CD14-positive monocyte (primary cell): ENCODE data around the gene ASTN2. TPM values are rescaled to one million over a fixed set of nuclear protein-coding genes. Genes with fewer than 3 reads are reported as not detected.

ENCODE experiments used
- DNase-seq, 3 donors: peaks; one replicate each; pipeline ENCODE4 v3.0.0-alpha.2; 2011 to 2022
- H2AFZ ChIP-seq: 2 replicates; pipeline ENCODE4 v1.6.0; 2012; ENCODE audit warnings: mild to moderate bottlenecking, low read depth, low read length, inconsistent platforms; ENCODE audit not compliant: insufficient read depth, poor library complexity, severe bottlenecking
- H3K27ac ChIP-seq, 2 donors: 1 replicate in 1 of 2; 2 replicates in 1 of 2; pipeline ENCODE4 v1.5.1; 2012 to 2013; ENCODE audit warnings: low read length in 2 of 2, control low read depth in 1 of 2, inconsistent platforms in 1 of 2, low read depth in 1 of 2, mild to moderate bottlenecking in 1 of 2
- H3K27me3 ChIP-seq, 2 donors: one replicate each; pipeline versions ENCODE4 v1.6.0 to v1.6.1; 2011 to 2013; ENCODE audit warnings: low read length in 2 of 2; ENCODE audit not compliant: control insufficient read depth in 2 of 2, insufficient read depth in 2 of 2
- H3K36me3 ChIP-seq, 2 donors: replicated peaks in 1 of 2; 1 replicate in 1 of 2; 2 replicates in 1 of 2; pipeline versions ENCODE4 v1.5.1 to v1.6.1; 2012 to 2013; ENCODE audit warnings: low read length in 2 of 2, control low read depth in 1 of 2, inconsistent platforms in 1 of 2, mild to moderate bottlenecking in 1 of 2; ENCODE audit not compliant: insufficient read depth in 2 of 2, control insufficient read depth in 1 of 2
- H3K4me1 ChIP-seq, 2 donors: 1 replicate in 1 of 2; 2 replicates in 1 of 2; pipeline versions ENCODE4 v1.5.1 to v1.6.1; 2012 to 2013; ENCODE audit warnings: low read length in 2 of 2, control low read depth in 1 of 2, inconsistent platforms in 1 of 2, mild to moderate bottlenecking in 1 of 2, moderate library complexity in 1 of 2; ENCODE audit not compliant: insufficient read depth in 2 of 2, control insufficient read depth in 1 of 2
- H3K4me2 ChIP-seq: replicated peaks from 2 replicates; pipeline ENCODE3; 2012; ENCODE audit warnings: low read length, moderate library complexity, mild to moderate bottlenecking; ENCODE audit not compliant: poor library complexity, severe bottlenecking; ENCODE audit errors: extremely low read depth
- H3K4me3 ChIP-seq, 3 experiments: fragments of 200-600 bp in 1 of 3; sonication (generic) in 1 of 3; replicated peaks in 1 of 3; 1 replicate in 2 of 3; 2 replicates in 1 of 3; pipeline ENCODE4 v1.5.1; 2011 to 2013; ENCODE audit warnings: low read length in 3 of 3, mild to moderate bottlenecking in 3 of 3, control low read depth in 2 of 3, low read depth in 2 of 3, inconsistent platforms in 1 of 3, moderate library complexity in 1 of 3
- H3K79me2 ChIP-seq: 2 replicates; pipeline ENCODE4 v1.6.0; 2012; ENCODE audit warnings: mild to moderate bottlenecking, control low read depth, inconsistent platforms, low read length, moderate library complexity; ENCODE audit not compliant: insufficient read depth
- H3K9ac ChIP-seq: 2 replicates; pipeline ENCODE4 v1.6.0; 2017; ENCODE audit warnings: low read length, mild to moderate bottlenecking; ENCODE audit not compliant: insufficient read depth, poor library complexity, severe bottlenecking
- H3K9me3 ChIP-seq, 2 donors: replicated peaks in 1 of 2; 1 replicate in 1 of 2; 2 replicates in 1 of 2; pipeline versions ENCODE4 v1.5.1 to v1.6.1; 2012 to 2013; ENCODE audit warnings: low read length in 2 of 2, control low read depth in 1 of 2; ENCODE audit not compliant: control insufficient read depth in 1 of 2, insufficient read depth in 1 of 2
- H4K20me1 ChIP-seq: 2 replicates; pipeline ENCODE4 v1.6.0; 2012; ENCODE audit warnings: mild to moderate bottlenecking, low read length, control low read depth, moderate library complexity; ENCODE audit not compliant: insufficient read depth
- H3K27ac Mint-ChIP-seq, 7 donors: one replicate each; pipeline ENCODE4 v1.8.0; 2020; ENCODE audit warnings: mild to moderate bottlenecking in 7 of 7, mixed read lengths in 7 of 7, moderate library complexity in 6 of 7, inconsistent platforms in 2 of 7
- H3K27me3 Mint-ChIP-seq, 3 donors: one replicate each; pipeline ENCODE4 v1.8.0; 2021 to 2022; ENCODE audit warnings: low read depth in 3 of 3, mild to moderate bottlenecking in 3 of 3, mixed read lengths in 3 of 3, moderate library complexity in 3 of 3, inconsistent platforms in 1 of 3
- H3K36me3 Mint-ChIP-seq, 2 donors: one replicate each; pipeline ENCODE4 v1.8.0; 2020; ENCODE audit warnings: mixed read lengths in 2 of 2, inconsistent platforms in 1 of 2, mild to moderate bottlenecking in 1 of 2
- H3K4me1 Mint-ChIP-seq: one replicate; pipeline ENCODE4 v1.8.0; 2020; ENCODE audit warnings: mild to moderate bottlenecking, mixed read lengths
- H3K4me3 Mint-ChIP-seq, 2 donors: one replicate each; pipeline ENCODE4 v1.8.0; 2020; ENCODE audit warnings: mild to moderate bottlenecking in 2 of 2, mixed read lengths in 2 of 2, moderate library complexity in 1 of 2
- H3K9me3 Mint-ChIP-seq, 7 donors: one replicate each; pipeline ENCODE4 v1.8.0; 2020 to 2022; ENCODE audit warnings: mixed read lengths in 7 of 7, mild to moderate bottlenecking in 6 of 7, moderate library complexity in 6 of 7, inconsistent platforms in 2 of 7
- WGBS: methylation state at CpG from one replicate; pipeline ENCODE4 v1.1.5; 2013; ENCODE audit warnings: missing lambda C conversion rate; ENCODE audit not compliant: insufficient coverage; 5-methylcytosine and 5-hydroxymethylcytosine counted together
- intact Hi-C, 2 donors: fragments of 100-400 bp; cut with micrococcal nuclease; formaldehyde crosslinking; loops; one replicate each; pipeline versions ENCODE4 v1.15.0 to v1.15.1; 2023
- polyA plus RNA-seq, 3 donors: library from polyadenylated mRNA; depleted of rRNA in 1 of 3; unstranded in 2 of 3; stranded (reverse) in 1 of 3; fragments of 300-500 nt in 2 of 3; fragments of >200 nt in 1 of 3; fragmentation: Illumina TruSeq in 2 of 3; gene quantifications; 1 replicate in 2 of 3; 2 replicates in 1 of 3; pipeline ENCODE4 v1.2.3, GENCODE V29; 2012 to 2021
- TF ChIP-seq, protein P1 (sequence below): fragments of 200-600 bp; IDR thresholded peaks from one replicate; pipeline ENCODE4 v1.8.0; 2022; ENCODE audit warnings: antibody characterized with exemption, mild to moderate bottlenecking

ASTN2 gene
- polyA plus RNA-seq, 3 donors, result not detected

DNA sequence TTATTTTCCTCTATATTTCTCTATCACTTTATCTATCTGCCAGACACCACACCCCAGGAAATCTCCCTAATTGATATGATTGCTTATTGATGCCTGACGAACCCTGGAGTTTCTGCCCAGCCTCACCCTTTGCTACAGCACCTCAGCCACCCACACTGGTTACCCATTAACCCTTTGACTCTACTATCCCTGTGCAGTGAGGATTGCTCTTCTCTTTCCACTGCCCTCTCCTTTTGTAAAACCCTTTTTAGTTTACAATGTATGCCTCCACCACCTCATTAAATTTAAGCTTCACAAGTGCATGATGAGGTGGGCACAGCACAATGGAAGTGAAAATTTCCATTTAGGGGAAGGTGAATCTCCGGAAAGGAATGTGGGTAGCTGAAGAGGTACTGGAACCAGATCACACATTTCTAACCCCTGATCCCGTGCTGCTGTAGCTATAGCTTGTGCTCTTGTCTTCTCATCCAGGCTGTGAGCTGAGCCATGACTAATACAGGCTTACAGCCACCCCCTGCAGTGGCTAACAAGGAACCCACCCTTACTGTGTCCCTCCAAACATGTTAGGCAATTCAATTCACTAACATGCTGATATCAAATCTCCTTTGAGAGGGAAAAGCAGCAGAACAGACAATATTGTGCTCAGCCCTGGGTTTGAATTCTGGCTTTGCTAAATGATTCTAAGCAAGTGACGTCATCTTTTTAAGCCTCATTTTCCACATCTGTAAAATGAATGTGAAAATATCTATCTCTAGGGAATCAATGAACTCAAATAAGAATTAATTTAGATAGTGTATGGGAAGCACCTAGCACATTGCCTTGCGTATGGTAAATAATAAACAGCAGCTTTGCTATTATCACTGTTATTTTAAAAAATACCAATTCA lies 914.6 kb downstream of the ASTN2 start:
- Histone ChIP-seq H3K4me2 (no peak overlapping the region), H3K4me3 (no peak overlapping the region), H3K9ac (no peak overlapping the region), H3K27me3 (no peaks in the 10 kb centered on the region), H2AFZ (no peak overlapping the region), H4K20me1 (no peaks in the 10 kb centered on the region), H3K27ac (no peak overlapping the region), H3K79me2 (no peaks in the 10 kb centered on the region), H3K4me1 (peaks cover 0 to 10% of the 10 kb centered on the region in 2 donors), H3K9me3 (no peaks in the 10 kb centered on the region), H3K36me3 (no peaks in the 10 kb centered on the region)
- intact Hi-C loops, result loop anchor here in 1 of 2 donors (10.0 kb wide), 1 partner anchor 75 kb away; no protein-coding TSS in a partner anchor
- Mint-ChIP-seq H3K27ac (no peak overlapping the region), H3K36me3 (no peaks in the 10 kb centered on the region), H3K27me3 (peaks cover 8 to 15% (median 12%) of the 10 kb centered on the region in 3 donors), H3K4me1 (peaks cover 7% of the 10 kb centered on the region), H3K4me3 (no peak overlapping the region), H3K9me3 (peaks cover 0 to 11% (median 3%) of the 10 kb centered on the region in 7 donors)
- DNase-seq, result no peak
- TF ChIP-seq, protein P1, sequence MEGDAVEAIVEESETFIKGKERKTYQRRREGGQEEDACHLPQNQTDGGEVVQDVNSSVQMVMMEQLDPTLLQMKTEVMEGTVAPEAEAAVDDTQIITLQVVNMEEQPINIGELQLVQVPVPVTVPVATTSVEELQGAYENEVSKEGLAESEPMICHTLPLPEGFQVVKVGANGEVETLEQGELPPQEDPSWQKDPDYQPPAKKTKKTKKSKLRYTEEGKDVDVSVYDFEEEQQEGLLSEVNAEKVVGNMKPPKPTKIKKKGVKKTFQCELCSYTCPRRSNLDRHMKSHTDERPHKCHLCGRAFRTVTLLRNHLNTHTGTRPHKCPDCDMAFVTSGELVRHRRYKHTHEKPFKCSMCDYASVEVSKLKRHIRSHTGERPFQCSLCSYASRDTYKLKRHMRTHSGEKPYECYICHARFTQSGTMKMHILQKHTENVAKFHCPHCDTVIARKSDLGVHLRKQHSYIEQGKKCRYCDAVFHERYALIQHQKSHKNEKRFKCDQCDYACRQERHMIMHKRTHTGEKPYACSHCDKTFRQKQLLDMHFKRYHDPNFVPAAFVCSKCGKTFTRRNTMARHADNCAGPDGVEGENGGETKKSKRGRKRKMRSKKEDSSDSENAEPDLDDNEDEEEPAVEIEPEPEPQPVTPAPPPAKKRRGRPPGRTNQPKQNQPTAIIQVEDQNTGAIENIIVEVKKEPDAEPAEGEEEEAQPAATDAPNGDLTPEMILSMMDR, result no peak
- WGBS, result 83% methylated on average over 1 of the region's 5 CpGs

DNA sequence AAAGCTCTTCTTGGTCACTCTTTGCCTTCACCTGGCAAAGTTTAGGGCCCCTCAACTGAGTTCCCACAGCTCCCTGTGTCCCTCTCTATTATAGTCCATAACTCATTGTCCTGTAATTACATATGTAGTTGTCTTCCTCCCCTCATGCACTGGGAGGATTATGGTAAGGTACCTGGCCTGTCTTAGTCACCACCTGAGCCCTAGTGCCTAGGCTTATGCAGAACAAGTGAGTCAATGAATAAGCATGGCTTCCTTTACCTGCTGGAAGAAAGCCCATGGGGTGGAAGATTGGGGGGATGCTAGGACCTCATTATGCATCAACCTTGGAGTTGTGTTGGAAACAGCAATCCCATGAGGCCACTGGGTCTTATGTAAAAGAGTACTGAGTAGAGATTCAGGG lies 915.4 kb downstream of the ASTN2 start:
- peaks cover 0 to 11% (median 3%) of the 10 kb centered on the region in 7 donors for H3K9me3 Mint-ChIP-seq
- H3K4me3 Mint-ChIP-seq, result no peak overlapping the region
- no peaks in the 10 kb centered on the region for H3K36me3 ChIP-seq
- H3K4me3 ChIP-seq, result no peak overlapping the region
- intact Hi-C loops, result loop anchor here in 1 of 2 donors (10.0 kb wide), 1 partner anchor 75 kb away; no protein-coding TSS in a partner anchor
- no peak overlapping the region for H3K9ac ChIP-seq
- H4K20me1 ChIP-seq, result no peaks in the 10 kb centered on the region
- no peak overlapping the region for H3K27ac Mint-ChIP-seq
- H3K79me2 ChIP-seq, result no peaks in the 10 kb centered on the region
- peaks cover 0 to 3% of the 10 kb centered on the region in 2 donors for H3K4me1 ChIP-seq
- TF ChIP-seq, protein P1, result no peak
- H3K4me1 Mint-ChIP-seq, result peaks cover 1% of the 10 kb centered on the region
- H3K27me3 ChIP-seq, result no peaks in the 10 kb centered on the region
- no peak overlapping the region for H3K27ac ChIP-seq
- peaks cover 8 to 15% (median 12%) of the 10 kb centered on the region in 3 donors for H3K27me3 Mint-ChIP-seq
- DNase-seq, result no peak
- no peak overlapping the region for H3K4me2 ChIP-seq
- no peaks in the 10 kb centered on the region for H3K36me3 Mint-ChIP-seq
- H3K9me3 ChIP-seq, result no peaks in the 10 kb centered on the region
- no peak overlapping the region for H2AFZ ChIP-seq
